NCI-H2227 (cell line): ENCODE measurements around the gene CDH4.
"Not testable (repeated sequence)": the region's sequence is repeated elsewhere in the genome, so short reads cannot be mapped to it uniquely, and the experiment has no call there.

Source experiments
- DNase-seq: peaks from one replicate; lab custom pipeline; 2025; ENCODE audit not compliant: unreplicated experiment; lab: John Stamatoyannopoulos, UW

Gene CDH4

GRCh38 chr20:61973515-61974356 lies 721.7 kb downstream of the CDH4 start:
- DNase-seq = no peak

GRCh38 chr20:61974357-61974665 lies 722.2 kb downstream of the CDH4 start:
- no peak for DNase-seq

GRCh38 chr20:61975407-61976129 lies 723.5 kb downstream of the CDH4 start:
- DNase-seq = no peak

DNA sequence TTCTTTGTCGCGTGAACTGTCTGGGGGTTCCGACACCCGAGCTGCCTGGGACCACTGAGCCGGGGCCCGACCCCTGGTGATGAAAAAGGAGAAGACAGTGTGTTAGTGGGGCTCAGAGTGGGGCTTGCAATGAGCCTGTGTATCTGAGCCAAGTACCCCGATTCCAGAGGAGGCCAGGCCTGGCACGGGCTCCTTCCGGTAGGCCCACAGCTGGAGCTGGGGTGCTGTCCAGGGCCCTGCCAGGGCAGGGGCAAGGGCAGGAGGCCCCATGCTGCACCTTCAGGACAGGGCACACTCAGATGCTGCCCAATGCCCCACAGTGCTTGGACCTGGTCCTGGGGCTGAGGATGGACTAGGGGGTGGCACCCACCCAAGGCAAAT lies 724.2 kb downstream of the CDH4 start:
- DNase-seq = no peak

DNA sequence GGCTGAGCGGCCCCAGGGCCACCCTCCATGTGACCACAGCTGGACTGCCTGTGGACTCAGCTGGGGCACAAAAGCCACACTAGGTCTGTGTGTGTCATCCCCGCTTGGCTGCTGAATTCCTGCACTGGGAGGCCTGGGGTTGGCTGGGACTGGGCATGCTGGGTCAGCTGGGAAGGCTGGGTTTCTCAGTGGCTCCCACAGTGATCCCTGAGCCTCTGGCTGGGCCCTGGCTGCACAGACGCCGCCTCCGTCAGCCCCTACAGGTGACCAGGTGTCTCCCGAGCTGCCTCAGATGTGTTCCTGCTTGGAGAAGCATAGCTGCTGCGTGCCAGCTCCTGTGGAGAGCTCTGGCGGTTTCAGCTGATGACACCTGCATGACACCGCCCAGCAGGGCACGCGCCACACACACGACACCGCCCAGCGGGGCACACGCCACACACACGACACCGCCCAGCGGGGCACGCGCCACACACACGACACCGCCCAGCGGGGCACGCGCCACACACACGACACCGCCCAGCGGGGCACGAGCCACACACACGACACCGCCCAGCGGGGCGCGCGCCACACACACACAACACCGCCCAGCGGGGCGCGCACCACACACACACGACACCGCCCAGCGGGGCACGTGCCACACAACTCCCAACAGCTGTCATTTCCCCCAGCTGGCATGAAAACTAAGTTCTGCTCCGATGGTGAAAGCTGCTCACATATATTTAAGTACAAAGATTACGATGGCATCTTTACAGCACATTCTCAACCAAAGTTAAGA lies 724.8 kb downstream of the CDH4 start:
- DNase-seq = no peak

DNA sequence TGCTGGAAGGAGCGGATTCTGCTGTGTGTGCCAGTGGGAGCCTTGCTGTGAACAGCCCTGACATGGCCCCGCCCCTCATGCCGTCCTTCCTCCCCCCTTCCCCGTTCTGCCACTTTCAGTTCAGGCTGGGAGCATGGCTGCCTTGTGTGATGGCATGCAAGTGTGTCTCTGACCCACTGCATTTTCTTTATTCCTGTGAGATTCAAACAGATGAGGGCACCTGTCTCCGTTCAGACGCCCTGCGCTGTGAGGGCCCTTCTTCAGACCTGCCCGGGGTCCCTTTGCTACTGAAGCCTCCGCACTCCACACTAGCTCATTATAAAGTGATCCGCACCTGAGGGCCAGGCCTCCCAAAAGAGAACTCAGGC lies 725.3 kb downstream of the CDH4 start:
- no peak for DNase-seq

GRCh38 chr20:61978491-61978890 lies 726.4 kb downstream of the CDH4 start:
- no peak for DNase-seq

DNA sequence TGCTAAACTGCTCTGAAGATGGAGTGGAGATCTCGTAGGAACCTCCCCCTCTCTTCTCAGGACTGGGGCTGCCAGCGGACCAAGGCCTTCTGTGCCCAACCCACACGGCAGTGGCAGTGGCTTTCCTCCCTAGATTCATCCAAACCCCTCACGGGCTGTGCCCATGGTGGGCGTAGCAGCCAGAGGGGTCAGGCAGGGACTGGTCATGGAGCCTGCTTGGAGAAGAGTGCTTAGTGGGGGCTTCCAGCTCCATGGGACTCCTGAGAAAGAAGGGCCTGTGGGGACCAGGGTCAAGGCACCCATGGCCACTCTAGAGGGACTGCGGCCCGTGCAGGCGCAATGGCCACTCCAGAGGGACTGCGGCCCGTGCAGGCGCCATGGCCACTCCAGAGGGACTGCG lies 727.0 kb downstream of the CDH4 start:
- no peak for DNase-seq

DNA sequence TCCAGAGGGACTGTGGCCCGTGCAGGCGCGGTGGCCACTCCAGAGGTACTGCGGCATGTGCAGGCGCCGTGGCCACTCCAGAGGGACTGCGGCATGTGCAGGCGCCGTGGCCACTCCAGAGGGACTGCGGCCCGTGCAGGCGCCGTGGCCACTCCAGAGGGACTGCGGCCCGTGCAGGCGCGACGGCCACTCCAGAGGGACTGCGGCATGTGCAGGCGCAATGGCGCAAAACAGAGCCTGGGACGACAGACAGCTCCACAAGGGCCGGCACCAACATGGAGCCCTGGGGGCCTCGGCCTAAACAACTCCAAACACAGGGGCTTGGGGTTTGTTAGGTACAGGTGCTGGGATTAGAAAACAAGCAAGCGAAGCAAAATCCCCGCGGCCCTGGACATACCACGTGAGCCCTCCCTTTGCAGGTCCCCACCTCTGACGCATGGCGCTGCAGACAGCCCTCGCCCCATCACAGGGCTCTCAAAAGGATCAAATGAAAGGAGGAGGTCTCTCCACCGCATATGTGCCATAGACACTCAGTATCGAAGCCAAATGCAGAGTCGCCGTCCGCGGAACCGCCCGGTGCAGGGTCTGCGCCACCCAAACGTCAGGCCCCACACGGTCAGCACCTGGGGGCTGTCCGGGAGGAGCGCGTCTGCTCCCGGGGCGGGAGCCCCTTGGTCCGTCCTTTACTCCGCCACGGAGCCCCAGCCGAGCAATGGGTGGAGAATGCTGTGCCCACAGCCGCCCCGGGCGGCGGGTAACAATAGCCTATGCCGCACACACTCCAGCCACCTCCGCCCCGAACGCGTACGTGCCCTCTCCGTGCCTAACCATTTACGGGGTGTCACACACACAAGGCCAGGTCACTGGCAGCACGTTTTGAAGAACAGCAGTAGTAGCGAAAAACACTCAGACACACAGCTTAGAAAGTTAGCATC lies 727.9 kb downstream of the CDH4 start:
- no peak for DNase-seq

DNA sequence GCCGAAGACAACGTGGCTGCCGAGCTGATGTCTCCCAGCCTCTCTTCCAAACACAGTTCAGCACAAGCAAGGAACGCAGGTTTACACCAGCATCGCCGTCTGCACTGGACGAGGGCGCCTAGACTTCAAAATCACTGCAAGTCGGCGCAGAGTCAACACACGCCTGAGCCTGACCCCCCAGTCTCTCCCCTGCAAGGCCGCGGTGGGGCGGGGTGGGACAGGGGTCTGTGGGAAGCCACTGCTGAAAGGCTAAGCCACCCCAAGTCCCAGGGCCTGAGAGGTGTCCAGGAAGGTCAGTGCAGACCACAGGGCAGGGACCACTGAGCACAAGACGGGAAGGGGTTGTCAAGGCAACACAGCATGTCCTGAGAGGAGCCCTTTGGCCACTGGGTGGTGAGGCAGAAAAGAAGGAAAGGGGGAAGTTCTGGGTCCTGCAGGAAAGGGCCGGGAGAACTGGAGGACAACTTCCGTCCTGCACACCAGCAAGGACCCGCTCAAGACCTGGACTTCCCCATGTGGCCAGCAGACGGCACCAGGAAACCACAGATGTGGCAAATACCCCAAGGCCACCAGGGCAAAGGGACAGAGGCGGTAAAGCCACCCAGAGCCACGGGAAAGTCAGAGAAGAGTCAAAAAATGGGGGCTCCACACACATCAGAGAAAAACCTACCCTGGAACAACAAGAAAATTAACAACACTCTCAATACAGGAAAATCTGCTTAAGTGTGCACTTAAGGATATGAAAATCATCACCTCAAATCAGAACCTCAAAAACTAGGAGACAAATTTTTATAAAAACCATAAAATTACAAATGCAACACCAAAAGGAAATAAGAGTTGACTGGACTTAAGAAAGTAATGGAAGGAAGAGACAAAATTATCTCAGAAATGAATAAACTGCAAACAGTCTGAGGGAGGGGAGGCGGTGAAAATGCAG lies 728.9 kb downstream of the CDH4 start:
- no peak for DNase-seq

DNA sequence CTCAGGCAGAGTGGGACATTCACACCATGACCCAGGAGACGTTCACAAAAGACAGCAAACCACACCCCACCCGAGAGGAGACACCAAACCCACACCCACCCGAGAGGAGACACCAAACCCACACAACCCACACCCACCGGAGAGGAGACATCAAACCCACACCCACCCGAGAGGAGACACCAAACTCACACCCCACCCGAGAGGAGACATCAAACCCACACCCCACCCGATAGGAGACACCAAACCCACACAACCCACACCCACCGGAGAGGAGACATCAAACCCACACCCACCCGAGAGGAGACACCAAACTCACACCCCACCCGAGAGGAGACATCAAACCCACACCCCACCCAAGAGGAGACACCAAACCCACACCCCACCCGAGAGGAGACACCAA lies 729.6 kb downstream of the CDH4 start:
- DNase-seq = not testable (repeated sequence)

- DNase-seq = no peak
These were observed 730.3 kb downstream of the CDH4 start for GRCh38 chr20:61982191-61982950.

DNA sequence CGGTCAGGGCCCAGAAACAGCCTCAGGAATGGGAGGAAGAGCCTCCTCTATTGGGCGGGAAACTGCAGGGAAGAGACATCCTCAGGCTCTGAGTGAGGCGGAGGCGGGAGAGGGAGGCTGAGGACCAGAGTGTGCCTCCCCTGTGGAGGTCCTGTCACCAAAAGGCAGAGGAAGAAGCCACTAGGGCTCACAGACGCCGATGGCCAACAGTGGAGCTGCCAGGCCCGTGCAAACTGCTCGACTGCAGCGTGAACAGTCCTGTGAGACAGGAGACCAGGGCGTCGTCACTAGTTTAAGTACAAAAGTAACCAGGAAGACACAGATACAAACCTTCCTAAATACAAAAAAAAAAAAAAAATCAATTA lies 730.9 kb downstream of the CDH4 start:
- no peak for DNase-seq

- no peak for DNase-seq
These were observed 731.9 kb downstream of the CDH4 start for GRCh38 chr20:61983965-61984364.

DNA sequence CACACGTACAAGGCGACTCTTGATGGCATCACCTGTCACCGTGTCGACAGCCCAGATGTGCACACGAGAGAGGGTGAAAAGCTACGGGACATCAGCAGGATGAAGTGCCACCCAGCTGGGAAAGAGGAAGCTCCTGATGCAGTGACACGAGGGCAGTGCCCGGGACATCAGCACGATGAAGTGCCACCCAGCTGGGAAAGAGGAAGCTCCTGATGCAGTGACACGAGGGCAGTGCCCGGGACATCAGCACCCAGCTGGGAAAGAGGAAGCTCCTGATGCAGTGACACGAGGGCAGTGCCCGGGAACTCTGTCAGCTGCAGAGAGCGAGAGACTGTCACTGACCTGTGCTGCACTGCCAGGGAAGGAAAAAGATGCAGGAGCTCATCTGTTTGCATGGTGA lies 732.4 kb downstream of the CDH4 start:
- not testable (repeated sequence) for DNase-seq

DNA sequence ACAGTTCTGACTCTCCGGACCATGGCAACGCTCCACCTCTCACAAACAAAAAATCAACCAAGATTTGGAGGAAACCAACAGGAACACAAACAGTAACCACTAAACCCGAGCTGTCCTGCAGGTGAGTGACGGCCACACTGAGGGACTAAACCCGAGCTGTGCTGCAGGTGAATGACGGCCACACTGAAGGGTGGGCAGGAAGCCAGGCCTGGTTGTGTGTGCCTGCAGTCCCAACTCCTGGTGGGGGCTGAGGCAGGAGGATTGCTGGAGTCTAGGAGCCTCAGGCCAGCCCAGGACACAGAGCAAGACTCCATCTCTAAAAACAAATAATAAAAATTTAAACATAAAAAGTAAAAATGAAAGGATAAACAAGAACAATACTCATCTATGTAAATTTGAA lies 733.0 kb downstream of the CDH4 start:
- no peak for DNase-seq

DNA sequence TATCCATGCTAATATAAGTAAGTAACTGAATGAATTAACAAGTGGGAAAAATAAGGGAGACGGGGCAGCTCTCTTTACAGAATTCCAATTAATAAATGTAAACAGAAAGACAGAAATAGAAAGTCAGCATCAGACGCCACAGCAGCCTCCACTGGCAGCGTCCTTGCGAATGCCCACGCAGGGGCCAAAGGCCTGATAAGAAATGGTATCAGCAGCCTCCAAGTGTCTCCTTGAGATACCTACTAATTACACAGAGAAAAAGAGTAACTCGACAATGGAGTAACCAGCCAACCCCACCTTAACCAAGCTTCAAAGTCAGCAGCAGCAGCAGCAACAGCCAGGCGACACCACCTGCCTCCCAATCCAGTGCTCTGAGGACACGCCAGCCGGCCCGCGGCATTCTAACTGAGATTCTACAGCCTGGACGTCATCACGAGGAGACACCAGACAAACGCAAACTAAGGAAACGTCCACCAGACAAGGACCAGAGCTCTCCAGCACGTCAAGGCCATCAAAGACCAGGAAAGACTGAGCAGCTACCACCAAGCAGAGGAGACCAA lies 734.8 kb downstream of the CDH4 start:
- DNase-seq = no peak

DNA sequence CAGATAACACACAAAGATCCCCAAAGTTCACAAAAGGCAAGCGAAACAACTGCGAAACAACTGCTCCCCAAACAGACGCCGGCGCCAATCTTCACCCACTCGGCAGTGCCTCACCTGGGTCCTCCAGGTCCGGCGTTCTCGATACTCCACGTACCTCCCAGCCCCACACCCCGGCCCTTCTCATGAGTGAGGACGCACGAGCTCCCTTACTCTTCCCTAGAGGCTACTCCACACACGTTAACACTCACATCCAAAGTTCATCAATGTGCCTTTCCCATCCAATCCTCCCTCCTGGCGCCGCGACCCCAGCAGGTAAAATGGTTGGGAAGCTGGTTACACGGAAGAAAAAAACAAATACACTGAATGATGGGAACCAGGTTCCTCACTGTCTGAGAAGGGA lies 736.6 kb downstream of the CDH4 start:
- DNase-seq = no peak

GRCh38 chr20:61989741-61990140 lies 737.7 kb downstream of the CDH4 start:
- DNase-seq = no peak
